Endothelial cell (in vitro differentiated cells): ENCODE results near the gene TAF9B. TPM values are rescaled to one million over a fixed set of nuclear protein-coding genes. Genes with fewer than 3 reads are reported as not detected.
"Not testable (repeated sequence)": the region's sequence is repeated elsewhere in the genome, so short reads cannot be mapped to it uniquely, and the experiment has no call there.

ENCODE experiments used
- DNase-seq: peaks from one replicate; pipeline ENCODE4 v3.0.0; 2021; ENCODE audit warnings: low spot score
- H3K27ac Mint-ChIP-seq: one replicate; pipeline ENCODE4 v1.8.0; 2021; ENCODE audit warnings: mixed read lengths, inconsistent platforms; ENCODE audit not compliant: unreplicated experiment
- H3K27me3 Mint-ChIP-seq: one replicate; pipeline ENCODE4 v1.8.0; 2021; ENCODE audit warnings: mild to moderate bottlenecking, moderate library complexity, mixed read lengths, inconsistent platforms; ENCODE audit not compliant: unreplicated experiment
- H3K36me3 Mint-ChIP-seq: one replicate; pipeline ENCODE4 v1.8.0; 2021; ENCODE audit warnings: mild to moderate bottlenecking, low read depth, mixed read lengths, inconsistent platforms; ENCODE audit not compliant: unreplicated experiment
- H3K4me1 Mint-ChIP-seq: one replicate; pipeline ENCODE4 v1.8.0; 2021; ENCODE audit warnings: mild to moderate bottlenecking, mixed read lengths, inconsistent platforms; ENCODE audit not compliant: unreplicated experiment
- H3K4me3 Mint-ChIP-seq: one replicate; pipeline ENCODE4 v1.8.0; 2021; ENCODE audit warnings: mild to moderate bottlenecking, mixed read lengths, inconsistent platforms; ENCODE audit not compliant: unreplicated experiment
- H3K9me3 Mint-ChIP-seq: one replicate; pipeline ENCODE4 v1.8.0; 2021; ENCODE audit warnings: mixed read lengths, inconsistent platforms; ENCODE audit not compliant: unreplicated experiment
- total RNA-seq: library from RNA; stranded (reverse); fragmentation: NEBNext Ultra II Directional; extraction: Animal tissue kit (Norgen Biotek cat#: 25700); gene quantifications from one replicate; pipeline ENCODE4 v1.2.1, GENCODE V29; 2021; ENCODE audit not compliant: unreplicated experiment
- TF ChIP-seq, protein P1 (sequence below): fragments of 200-600 bp; sonication (generic); IDR thresholded peaks from one replicate; pipeline ENCODE4 v1.5.0; 2021; ENCODE audit warnings: antibody characterized with exemption; ENCODE audit not compliant: unreplicated experiment

TAF9B gene
- total RNA-seq, 1 donor from 2014 or later = 19.5 TPM

DNA sequence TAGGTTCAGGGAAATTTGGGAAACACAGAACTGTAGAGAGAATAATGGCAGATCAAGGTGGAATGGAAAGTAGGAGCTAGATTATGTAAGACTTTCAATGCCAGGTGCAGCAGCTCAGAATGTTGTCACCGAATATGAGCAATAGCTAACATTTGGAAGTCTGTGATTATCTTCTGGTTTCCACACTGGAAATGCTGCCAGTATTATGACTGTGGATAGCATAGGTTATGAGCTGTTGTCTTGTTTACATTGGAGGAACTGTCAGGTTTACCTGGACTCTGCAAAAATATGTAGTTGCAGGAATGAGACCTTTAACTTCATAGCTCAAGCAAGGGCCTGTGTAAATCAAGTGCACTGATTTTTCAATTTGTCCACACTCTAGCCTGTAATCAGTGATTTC is 26.0 kb upstream of the TAF9B start:
- Mint-ChIP-seq H3K27ac (no peak overlapping the region), H3K9me3 (no peaks in the 10 kb centered on the region), H3K4me3 (no peak overlapping the region), H3K4me1 (peaks cover 9% of the 10 kb centered on the region), H3K36me3 (no peaks in the 10 kb centered on the region), H3K27me3 (no peaks in the 10 kb centered on the region)
- TF ChIP-seq, protein P1, sequence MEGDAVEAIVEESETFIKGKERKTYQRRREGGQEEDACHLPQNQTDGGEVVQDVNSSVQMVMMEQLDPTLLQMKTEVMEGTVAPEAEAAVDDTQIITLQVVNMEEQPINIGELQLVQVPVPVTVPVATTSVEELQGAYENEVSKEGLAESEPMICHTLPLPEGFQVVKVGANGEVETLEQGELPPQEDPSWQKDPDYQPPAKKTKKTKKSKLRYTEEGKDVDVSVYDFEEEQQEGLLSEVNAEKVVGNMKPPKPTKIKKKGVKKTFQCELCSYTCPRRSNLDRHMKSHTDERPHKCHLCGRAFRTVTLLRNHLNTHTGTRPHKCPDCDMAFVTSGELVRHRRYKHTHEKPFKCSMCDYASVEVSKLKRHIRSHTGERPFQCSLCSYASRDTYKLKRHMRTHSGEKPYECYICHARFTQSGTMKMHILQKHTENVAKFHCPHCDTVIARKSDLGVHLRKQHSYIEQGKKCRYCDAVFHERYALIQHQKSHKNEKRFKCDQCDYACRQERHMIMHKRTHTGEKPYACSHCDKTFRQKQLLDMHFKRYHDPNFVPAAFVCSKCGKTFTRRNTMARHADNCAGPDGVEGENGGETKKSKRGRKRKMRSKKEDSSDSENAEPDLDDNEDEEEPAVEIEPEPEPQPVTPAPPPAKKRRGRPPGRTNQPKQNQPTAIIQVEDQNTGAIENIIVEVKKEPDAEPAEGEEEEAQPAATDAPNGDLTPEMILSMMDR = no peak
- no peak for DNase-seq

DNA sequence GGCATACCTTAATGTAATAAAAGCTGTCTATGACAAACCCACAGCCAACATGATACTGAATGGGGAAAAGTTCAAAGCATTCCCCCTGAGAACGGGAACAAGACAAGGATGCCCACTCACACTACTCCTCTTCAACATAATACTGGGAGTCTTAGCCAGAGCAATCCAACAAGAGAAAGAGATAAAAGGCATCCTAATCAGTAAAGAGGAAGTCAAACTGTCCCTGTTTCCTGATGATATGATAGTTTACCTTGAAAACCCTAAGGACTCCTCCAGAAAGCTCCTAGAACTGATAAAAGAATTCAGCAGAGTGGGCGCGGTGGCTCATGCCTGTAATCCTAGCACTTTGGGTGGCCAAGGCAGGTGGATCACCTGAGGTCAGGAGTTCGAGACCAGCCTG is 23.7 kb upstream of the TAF9B start:
- H3K9me3 Mint-ChIP-seq, H3K4me1 Mint-ChIP-seq, H3K27me3 Mint-ChIP-seq, H3K27ac Mint-ChIP-seq, DNase-seq, H3K36me3 Mint-ChIP-seq, H3K4me3 Mint-ChIP-seq: not testable (repeated sequence)

DNA sequence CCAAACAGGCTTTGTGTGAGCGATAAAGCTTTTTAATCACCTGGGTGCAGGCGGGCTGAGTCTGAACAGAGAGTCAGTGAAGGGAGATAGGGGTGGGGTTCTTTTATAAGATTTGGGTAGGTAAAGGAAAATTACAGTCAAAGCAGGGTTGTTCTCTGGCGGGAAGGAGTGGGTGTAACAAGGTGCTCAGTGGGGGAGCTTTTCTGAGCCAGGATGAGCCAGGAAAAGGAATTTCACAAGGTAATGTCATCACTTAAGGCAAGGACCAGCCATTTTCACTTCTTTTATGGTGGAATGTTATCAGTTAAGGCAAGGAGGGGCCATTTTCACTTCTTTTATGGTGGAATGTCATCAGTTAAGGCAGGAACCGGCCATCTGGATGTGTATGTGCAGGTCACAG is 21.3 kb upstream of the TAF9B start:
- H3K4me1 Mint-ChIP-seq, H3K36me3 Mint-ChIP-seq, H3K9me3 Mint-ChIP-seq, H3K4me3 Mint-ChIP-seq, DNase-seq, H3K27ac Mint-ChIP-seq, H3K27me3 Mint-ChIP-seq: not testable (repeated sequence)

DNA sequence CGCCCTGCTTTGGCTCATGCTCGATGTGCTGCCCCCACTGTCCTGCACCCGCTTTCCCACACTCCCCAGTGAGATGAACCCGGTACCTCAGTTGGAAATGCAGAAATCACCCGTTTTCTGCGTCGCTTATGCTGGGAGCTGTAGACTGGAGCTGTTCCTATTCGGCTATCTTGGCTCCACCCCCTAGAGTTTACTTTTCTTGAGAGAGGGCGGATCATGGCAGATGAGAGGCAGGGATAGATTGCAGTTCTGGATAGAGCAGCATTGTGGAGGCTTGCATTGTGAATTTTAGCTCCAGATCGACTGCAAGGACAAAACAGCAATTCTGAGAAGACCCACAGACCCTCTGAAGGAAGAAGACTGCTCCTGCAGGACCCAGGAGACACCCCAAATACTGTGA is 18.4 kb upstream of the TAF9B start:
- H3K27ac Mint-ChIP-seq, H3K4me3 Mint-ChIP-seq, DNase-seq, H3K36me3 Mint-ChIP-seq, H3K27me3 Mint-ChIP-seq, H3K4me1 Mint-ChIP-seq, H3K9me3 Mint-ChIP-seq: not testable (repeated sequence)

DNA sequence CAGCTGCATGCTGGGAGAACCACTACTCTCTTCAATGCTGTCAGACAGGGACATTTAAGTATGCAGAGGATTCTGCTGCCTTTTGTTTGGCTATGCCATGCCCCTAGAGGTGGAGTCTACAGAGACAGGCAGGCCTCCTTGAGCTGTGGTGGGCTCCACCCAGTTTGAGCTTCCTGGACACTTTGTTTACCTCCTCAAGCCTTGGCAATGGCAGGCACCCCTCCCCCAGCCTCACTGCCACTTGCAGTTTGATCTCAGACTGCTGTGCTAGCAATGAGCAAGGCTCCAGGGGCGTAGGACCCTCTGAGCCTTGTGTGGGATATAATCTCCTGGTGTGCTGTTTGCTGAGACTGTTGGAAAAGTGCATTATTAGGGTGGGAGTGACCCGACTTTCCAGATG is 17.9 kb upstream of the TAF9B start:
- H3K9me3 Mint-ChIP-seq = not testable (repeated sequence)

DNA sequence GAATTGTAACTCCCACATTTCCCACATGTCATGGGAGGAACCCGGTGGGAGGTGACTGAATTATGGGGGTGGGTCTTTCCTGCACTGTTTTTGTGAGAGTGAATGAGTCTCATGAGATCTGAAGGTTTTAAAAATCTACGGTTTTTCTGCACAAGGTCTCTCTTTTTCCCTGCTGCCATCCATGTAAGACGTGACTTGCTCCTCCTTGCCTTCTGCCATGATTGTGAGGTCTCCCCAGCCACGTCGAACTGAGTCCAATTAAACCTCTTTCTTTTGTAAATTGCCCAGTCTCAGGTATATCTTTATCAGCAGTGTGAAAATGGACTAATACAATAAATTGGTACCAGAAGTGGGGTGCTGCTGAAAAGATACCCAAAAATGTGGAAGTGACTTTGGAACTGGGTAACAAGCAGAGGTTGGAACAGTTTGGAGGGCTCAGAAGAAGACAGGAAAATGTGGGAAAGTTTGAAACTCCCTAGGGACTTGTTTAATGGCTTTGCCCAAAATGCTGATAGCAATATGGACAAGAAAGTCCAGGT is 7.6 kb upstream of the TAF9B start:
- not testable (repeated sequence) for H3K9me3 Mint-ChIP-seq, H3K36me3 Mint-ChIP-seq, H3K4me1 Mint-ChIP-seq, H3K4me3 Mint-ChIP-seq, DNase-seq, H3K27ac Mint-ChIP-seq, H3K27me3 Mint-ChIP-seq

More for the DNA sequence above, 17.9 kb upstream of the TAF9B start:
- H3K27ac Mint-ChIP-seq, H3K36me3 Mint-ChIP-seq, DNase-seq, H3K4me3 Mint-ChIP-seq, H3K27me3 Mint-ChIP-seq, H3K4me1 Mint-ChIP-seq: not testable (repeated sequence)

DNA sequence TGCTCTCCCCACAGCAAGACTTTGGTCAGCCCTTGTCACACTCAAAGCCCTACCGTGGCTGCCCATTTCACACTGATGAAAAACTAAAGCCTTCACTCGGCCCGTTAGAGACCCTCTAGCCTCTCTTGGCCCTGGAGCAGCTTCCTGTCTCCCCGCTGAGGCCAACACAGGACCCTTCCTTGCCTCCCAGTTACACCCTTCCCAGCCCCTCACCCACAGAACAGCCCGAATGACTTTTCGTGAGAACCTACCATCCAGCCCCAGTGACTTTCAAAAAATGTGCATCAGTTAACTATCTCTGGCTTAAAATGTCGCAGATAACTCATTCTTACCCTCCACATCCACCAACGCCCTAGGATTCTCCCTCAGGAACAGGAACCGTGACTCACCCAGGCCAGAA is 756 bp upstream of the TAF9B start:
- H3K9me3 Mint-ChIP-seq = no peaks in the 10 kb centered on the region
- TF ChIP-seq, protein P1 = no peak
- H3K4me1 Mint-ChIP-seq = peaks cover 3% of the 10 kb centered on the region
- H3K27ac Mint-ChIP-seq = no peak overlapping the region
- H3K4me3 Mint-ChIP-seq = peak overlapping the region; percentile 71
- peaks cover 1% of the 10 kb centered on the region for H3K27me3 Mint-ChIP-seq
- H3K36me3 Mint-ChIP-seq = no peaks in the 10 kb centered on the region
- DNase-seq = no peak
